H4 (cell line): ENCODE measurements around the gene APIP. TPM values are rescaled to one million over a fixed set of nuclear protein-coding genes. Genes with fewer than 3 reads are reported as not detected.

Experiments
- DNase-seq: peaks from one replicate; pipeline ENCODE4 v3.0.0-alpha.2; 2015; ENCODE audit warnings: low spot score
- total RNA-seq: library from RNA; depleted of rRNA; stranded (reverse); fragments of >200 nt; shearing (Covaris generic); gene quantifications from 2 replicates; pipeline ENCODE4 v1.2.3, GENCODE V29; 2014; rRNA removed

APIP gene, protein sequence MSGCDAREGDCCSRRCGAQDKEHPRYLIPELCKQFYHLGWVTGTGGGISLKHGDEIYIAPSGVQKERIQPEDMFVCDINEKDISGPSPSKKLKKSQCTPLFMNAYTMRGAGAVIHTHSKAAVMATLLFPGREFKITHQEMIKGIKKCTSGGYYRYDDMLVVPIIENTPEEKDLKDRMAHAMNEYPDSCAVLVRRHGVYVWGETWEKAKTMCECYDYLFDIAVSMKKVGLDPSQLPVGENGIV
- total RNA-seq, result 124 and 131 TPM in 2 replicates

DNA sequence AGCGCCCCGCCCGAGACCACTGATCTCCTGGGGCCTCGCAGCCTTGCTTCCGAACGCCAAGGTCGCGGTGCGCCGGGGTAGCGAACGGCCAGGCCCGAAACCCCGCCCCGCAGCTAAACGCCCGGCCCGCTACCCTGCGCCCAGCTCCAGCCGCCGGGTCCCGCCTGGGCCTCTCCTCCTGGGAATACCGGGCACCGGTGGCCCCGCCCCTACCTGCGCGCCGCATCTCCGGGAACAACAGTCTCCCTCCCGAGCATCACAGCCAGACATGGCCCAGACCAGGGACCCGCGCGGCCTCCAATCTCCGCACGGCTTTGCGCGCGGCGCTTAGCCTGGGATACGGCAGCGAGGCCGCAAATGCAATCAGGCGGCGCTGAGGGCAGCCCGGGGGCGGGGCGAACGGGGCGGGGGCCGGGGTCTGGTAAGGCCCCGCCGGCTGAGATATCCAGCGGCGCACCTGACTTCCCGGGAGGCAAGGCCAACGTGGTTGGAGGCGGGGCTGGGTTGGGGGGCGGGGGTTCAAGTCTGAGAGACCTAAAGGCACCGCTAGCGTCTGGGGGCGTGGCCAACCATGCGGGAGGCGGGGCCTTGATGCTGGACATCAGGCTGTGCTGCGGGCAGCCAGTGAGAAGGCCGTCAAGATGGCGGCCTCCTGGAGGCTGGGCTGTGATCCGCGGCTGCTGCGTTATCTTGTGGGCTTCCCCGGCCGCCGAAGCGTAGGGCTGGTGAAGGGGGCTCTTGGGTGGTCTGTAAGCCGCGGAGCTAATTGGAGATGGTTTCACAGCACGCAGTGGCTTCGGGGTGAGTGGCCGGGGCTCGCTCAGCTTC, at the start of gene APIP, which contains the start of gene PDHX:
APIP (minus strand) TSS at position 365 of the 828 bp plus-strand sequence; CDS start at position 270, 95 bp downstream.
PDHX (plus strand) TSS at position 604 of the 828 bp plus-strand sequence; CDS start at position 642, 38 bp downstream.
- peak; percentile 98 for DNase-seq

DNA sequence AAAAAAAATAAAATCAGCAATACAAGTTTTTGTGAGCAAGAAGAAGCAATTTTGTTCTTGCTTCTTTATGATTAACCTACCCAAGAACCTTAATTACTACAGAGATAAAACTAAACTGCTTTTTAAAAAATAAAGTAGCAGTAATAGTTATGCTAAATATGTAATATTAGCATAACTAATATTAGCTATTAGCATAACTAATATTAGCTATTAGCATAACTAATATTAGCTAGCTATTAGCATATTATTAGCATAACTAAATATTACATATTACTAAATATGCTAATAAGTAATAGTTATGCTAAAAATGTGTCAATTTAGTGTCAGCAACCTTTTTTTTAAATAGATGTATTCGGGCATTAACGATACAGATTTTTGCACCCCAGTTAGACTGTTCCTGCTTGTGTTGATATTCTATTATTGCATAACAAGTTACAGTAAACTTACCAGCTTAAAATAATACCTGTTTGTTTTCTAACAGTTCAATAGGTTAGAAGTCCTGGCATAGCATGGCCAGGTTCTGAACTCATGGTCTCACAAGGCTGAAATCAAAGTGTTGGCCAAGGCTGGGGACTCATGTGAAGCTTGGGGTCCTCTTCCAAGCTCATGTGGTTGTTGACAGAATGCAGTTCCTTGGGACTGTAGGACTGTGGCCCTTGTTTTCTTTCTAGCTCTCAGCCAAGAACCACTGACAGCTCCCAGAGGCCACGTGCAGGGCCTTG, 48.6 kb upstream of the APIP start:
- DNase-seq, result no peak

DNA sequence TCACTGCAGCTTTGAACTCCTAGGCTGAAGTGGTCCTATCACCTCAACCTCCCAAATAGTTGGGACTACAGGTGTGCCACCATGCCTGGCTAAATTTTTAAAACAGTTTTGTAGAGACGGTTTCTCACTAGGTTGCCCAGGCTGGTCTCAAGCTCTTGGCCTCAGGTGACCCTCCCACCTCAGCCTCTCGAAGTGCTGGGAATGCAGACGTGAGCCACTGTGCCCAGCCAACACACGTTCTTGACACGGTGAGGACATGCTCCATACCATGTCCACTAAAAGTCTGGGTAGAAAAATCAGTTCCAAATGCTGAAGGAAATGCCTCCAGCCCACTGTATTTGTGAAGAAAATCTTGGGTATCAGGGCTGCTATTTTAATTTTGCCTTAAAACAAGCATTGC, 47.2 kb upstream of the APIP start:
- DNase-seq, result no peak

DNA sequence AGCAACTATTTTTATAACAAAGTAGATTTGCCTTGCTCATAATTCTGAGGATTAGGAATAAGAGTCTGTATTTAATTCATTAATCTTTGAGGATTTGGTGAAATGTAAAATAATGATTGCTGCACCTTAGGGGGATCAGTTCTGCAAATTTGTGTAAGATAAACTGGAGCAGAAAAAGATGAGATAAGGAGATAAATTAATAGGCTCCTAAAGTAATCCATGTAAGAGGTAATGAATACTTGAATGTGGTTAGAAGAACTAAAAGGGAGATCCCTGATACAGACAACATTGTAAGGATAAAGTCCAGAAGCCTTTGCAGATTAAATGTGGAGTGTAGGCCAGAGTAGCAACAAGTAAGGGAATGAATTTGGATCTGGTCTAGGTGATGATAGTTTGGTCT, 45.9 kb upstream of the APIP start:
- DNase-seq, result no peak

DNA sequence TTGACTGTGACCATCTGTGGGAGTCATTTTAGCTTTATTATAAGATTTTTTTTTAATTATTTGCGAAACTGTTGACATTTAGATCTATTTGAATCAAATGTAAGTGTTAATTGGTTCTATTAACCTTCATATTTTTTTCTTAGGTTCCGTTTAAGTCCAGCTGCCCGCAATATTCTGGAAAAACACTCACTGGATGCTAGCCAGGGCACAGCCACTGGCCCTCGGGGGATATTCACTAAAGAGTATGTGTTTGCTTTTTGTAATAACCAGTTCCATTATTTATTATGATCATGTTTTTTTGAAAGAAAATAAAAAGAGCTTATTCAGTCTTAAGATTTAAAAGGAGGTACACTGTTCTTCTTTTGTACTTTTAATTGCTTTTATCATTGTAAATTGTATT, 44.1 kb upstream of the APIP start:
- no peak for DNase-seq

DNA sequence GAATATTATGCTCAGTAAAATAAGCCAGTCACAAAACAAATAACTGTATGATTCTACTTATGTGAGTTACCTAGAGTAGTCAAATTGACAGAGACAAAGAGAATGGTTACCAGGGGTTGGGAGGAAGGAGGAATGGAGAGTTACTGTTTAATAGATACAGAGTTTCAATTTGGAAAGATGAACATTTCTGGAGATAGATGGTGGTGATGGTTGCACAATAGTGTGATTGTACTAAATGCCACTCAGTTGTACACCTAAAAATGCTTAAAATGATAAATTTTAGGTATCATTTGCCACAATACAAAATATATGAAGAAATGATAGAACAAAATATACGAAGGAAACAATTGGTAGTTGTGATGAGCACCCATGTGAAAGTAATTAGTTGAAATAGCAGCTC, 43.6 kb upstream of the APIP start:
- no peak for DNase-seq

DNA sequence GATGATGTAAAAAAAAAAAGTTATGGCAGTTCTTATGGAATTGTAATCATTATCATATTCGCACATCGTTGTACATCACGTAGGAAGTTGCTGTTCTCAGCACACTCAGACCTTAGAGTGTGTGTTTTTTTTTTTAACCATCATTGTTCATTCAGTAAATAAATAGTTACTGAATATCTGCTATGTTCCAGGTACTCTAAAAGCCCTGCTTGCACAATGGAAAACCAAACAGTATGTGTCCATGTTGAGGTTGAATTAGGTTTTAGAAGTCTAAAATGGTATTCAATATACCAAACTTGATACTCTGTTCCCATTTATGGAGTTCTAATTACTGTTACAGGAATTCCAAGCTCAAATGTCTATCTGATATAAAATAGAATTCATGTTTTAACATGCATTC, 41.4 kb upstream of the APIP start:
- DNase-seq, result no peak

DNA sequence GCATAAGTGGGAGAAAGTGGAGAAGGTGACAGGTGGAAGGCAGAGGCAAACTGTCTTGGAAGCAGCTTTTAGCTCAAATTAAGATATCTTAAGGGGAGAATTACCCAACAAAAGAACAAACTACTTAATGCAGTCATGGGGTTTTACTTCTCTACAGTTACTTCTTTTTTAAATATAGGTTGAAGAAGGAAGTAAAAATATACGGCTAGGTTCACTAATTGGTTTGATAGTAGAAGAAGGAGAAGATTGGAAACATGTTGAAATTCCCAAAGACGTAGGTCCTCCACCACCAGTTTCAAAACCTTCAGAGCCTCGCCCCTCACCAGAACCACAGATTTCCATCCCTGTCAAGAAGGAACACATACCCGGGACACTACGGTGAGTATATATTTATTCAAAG, 41.0 kb upstream of the APIP start:
- DNase-seq, result no peak

DNA sequence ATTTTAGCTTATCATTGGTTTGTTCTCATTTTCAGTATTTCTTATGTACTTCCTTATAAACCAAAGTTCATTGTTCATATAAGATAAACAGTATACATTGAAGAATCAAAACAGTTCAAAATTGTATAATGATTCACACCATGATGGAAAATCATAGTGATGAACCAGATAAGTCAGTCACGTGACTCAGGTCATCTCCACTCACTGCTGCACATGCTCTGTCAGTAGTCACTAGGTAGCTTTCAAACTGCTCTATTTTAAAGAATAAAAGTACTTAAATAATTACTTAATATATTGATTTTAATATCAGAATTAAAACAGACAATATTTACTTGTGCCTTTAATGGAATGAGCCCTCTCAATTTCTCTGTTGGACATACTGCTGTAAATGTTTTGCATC, 37.8 kb upstream of the APIP start:
- no peak for DNase-seq

DNA sequence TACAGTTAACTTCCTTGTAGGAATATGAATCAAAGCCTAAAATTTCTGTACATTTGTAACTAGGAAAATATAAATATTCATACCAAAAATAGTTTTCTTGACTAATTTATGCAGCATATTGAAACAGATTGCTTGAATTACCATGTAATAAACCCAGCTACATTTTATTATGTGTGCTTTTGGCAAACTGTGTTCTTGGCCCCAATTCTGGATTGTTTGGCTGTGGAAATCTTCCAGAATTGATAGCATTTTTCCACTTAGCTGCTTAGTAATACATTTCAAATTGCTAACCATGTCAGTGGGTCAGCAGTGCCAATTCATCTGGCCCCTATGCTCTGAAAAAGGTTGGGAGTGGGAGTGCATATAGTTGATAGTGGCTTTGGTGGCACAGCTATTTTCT, 32.5 kb upstream of the APIP start:
- DNase-seq, result no peak

DNA sequence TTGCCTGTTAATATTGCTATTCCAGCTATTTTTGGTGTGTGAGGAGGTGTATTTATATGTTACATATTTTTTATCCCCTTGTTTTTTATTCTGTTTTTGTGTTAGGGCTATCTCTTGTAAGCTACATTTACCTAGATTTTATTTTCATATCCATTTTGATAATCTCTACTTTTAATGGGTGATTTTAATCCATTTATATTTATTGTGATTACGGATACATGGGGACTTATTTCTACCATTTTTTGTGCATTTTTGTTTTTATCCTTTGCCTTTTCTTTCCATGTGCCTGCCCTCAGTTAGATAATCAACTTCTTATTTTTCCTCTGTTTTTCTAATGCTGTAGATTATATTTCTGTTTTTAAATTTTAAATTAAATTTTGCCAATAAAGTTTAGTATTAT, 28.5 kb upstream of the APIP start:
- DNase-seq, result no peak

DNA sequence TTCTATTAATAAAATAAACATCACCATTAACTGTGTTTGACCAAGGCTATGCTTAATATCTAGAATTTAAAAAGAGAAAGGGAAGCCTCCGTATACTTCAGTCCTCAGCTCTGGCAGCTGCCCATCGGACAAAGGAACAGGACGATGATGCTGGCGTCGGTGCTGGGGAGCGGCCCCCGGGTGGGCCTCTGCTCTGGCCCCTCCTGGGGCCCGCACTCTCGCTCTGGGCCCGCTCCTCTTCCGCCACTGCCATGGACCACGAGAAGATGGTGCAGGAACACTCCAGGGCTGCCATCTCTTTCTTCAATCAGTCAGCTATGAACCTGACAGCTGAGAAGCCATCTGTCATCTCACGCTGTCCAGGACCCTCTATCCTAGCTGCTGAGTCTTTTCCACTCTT, 25.5 kb upstream of the APIP start:
- DNase-seq, result no peak

DNA sequence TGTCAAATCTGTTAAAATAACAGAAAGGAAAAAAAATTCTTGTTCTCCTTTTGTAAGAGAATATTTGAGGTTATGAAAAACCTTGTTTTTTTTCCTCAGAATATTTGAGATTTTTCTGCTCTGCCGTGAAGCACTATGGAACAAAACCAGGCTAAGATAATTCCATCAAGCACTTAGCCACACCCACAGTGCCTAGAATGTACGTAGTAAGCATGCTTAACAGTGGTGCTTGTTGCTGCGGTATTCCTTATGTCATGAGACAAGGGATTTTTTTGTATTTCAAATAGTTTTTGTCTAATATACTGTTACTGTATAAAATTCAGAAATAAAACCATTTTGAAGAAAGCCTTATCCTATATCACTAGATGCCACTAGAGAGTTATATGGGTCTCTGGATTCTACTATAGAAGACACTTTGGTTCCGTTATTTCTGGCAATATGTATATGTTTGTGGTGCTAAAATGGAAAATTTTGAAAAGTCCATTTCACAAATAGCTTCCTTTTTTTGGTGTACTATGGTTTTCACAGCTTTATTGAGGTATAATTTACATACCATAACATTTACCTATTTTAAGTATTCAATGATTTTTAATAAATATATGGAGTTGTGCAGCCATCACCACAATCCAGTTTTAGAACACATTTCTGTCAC, 24.0 kb upstream of the APIP start:
- DNase-seq, result no peak

DNA sequence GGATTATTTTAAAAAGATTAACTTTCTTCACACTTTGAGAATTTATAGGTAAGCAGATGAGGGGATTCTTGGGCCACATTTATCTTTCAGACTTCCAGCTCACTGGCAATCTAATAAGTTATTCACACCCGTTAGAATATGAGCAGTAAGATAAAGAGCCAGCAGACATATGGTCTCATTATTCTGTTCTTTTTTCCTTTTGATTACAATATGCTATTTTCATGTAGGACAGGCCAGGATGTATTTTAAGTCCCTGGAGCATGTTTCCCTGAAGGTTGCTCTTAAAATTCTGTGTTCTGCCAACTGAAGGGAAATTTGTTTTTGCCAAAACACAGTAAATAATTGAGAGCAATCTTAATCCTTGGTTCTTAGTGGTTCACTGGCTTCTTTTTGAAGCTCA, 22.4 kb upstream of the APIP start:
- no peak for DNase-seq

DNA sequence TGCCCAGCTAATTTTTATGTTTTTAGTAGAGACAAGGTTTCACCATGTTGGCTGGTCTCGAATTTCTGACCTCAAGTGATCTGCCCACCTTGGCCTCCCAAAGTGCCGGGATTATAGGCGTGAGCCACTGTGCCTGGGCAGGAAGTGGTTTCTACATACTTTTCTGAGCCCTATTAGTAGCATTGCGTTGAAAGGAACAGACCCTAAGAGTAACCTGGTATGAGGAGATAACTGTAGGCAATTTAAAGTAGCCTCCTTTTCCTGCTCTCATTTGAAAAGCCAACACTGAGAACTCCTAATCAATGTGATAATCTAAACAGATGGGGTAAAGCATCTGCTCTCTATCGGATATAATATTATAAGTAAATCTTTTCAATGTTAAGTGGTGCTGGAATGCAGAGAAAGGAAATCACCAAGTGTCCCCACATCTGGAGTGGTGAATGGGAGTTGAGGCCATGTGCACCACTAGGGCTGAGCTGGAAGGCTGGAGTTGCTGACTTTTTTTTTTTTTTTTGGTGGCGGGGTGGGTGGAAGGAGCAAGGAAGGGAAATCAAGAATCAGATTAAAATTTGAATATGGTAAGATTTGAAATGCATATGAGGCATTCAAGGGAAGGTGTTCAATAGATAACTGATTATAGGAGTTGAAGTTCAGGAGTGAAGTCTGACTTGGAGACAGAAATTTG, 20.9 kb upstream of the APIP start:
- DNase-seq, result no peak

DNA sequence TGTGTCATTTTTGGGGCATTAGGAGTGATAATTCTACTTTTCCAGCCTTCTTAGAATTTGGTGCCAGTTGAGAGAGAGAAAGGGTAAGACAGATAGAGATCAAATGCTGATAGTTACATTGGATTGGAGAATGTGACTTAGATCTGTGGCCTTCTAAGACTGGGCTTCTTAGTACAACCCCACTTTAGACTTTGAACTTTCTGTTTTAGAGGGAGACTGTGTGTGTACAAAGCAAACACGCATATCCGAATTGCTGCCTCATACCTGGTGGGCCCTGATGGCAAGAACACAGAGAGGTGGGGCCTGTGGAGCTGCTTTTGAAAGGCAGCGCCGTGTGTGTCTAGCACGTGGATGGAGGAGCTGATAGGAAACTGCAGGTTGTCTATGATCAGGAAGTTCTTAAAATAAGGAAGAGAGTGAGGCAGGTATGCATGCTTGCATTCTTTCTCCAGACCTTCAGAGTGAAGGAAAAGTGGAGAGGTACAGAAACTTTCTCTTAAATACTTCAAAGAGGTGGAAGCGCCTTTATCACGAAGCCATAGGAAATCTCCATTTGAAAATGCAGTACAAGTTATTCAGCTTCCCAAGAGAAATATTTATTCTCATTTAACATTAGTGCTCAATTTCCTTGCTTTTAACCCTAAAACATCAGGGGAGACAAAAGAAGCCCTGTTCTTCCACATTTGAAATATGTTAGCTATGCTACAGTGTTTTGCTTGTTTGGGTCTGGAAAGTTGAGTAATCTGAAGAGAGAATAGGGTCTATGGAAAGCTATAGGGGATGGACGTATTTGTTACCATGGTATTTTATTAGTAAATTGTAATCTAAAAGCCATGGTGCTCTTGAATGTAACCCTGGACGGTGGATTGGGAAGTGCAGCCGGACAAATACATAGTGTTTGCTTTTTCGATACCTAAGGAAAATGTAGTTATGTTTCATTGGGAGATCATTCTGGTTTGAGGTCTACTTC, 13.9 kb upstream of the APIP start:
- DNase-seq, result no peak

DNA sequence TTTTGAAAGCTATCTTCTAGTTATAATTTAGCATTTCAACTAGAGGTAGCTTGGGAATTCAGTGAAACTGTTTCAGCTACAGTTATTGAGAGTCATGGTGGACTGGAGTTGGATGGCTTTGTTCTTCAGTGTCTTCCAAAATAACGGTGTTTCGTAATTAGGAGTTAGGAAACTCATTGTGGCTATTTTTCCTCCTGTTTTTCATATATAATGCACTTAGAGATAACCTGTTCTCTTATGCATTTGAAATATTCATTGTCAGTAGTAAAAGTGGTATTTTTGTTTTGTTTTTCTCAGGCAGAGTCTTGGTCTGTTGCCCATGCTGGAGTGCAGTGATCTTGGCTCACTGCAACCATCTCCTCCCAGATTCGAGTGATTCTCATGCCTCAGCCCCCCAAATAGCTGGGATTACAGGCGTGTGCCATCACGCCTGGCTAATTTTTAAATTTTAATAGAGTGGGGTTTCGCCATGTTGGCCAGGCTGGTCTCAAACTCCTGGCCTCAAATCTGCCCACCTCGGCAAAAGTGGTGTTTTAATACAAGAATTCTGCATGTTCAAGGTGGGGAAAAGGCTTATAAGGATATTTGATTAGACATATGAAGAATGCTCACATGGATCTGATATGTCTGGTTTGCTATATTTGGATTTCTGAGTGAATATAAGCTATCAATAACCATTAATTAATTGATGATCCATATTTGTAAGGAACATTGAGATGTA, 12.9 kb upstream of the APIP start:
- DNase-seq, result no peak

DNA sequence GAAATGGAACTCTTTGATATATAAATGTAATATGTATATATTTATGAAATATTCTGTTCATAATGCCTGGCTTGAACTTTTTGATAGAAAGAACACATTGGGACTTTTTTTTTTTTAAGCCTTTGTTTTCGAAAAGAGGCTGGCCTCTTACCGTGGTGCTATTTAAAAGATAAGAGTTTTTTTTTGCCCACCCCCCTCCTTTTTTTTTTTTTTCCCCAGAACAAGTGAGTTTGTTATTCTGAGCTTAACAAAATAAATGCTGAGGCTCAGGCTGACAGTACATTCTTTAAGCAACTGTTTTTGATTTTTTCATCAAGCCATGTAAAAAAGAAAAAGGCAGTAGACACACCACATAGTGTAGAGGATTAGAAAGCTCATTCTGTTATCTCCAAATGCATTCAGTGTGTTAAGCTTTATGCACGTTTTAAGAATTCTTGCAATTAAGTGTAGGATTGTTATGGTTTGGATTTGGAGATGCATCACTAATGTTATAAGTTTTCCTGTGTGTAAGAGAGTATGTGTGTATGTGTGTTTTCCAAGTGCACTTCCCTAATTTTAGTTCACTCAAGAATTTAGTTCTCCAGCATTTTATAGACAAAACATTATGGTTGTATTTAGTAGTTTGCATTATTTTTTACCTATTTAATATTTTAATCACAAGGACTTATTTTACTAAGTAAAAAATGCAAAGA, 12.2 kb upstream of the APIP start:
- DNase-seq, result no peak

DNA sequence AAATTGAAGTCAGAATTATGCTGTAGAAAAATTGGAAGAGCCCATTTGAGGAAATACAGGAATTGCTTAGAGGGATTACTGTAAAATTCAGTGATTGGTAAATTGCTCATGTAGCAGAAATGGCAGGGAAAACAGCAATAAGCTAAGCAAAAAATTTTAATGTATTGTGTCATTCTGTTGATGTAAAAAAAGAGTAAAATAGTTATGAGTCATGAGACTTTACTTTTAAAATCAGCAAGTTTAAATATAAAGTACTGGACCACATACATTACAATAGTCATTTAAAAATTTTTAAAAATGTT, 10.6 kb upstream of the APIP start:
- no peak for DNase-seq
